Measurements from ENCODE around the gene BCL7C.
"Not testable (repeated sequence)": the region's sequence is repeated elsewhere in the genome, so short reads cannot be mapped to it uniquely, and the experiment has no call there.

Gene BCL7C

DNA sequence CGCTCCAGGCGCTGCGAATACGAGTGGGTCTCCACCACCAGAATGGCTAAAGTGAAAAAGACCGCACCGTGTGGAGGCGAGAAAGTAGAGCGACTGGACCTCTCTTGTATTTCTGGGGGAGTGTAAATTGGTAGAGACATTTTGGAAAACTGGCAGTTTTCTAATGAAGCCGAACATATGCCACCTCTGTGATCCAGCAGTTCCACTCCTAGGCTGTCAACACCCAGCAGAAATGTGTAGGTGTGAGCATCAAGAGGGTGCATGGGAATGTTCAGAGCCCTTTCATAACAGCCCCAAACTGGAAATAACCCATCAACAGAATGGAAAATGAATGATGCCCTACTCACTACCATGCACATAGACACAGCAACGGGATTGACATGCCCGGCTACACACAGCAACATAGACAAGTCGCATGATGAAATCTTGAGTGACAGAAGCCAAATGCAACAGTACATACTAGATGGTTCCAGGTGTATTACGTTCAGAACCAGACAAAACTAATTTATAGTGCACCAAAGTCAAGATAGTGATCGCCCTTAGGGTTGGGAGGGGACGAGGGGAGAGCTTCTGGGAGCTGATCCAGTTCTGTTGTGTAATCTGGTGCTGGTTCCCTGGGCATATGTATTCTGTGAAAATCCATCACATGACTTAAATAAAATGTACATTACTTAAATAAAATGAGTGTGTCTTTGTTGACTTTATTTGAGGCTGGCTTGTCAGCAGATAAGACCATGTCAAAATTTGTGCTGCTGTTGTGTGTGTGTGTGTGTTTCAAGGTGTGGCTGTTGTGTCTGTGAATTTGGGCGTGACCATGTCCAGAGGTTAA lies 877 bp upstream of the BCL7C start:
- no peak for DNase-seq

DNA sequence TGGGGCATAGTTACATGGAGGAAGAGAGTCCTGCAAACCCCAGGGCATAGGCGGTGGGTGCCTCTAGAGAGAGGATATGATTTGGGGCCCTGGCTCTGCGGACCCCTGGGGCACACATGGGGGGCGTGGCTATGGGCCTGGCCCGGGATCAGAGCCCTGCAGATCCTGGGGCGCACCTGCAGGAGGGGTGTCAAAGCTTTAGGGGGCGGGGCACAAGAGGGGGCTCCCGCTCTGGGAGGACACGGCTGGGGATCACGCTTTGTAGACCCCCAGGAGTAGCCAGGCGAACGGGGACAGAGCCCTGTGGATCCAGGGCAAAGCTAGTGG lies 497 bp downstream of the BCL7C start:
- no peak for DNase-seq

DNA sequence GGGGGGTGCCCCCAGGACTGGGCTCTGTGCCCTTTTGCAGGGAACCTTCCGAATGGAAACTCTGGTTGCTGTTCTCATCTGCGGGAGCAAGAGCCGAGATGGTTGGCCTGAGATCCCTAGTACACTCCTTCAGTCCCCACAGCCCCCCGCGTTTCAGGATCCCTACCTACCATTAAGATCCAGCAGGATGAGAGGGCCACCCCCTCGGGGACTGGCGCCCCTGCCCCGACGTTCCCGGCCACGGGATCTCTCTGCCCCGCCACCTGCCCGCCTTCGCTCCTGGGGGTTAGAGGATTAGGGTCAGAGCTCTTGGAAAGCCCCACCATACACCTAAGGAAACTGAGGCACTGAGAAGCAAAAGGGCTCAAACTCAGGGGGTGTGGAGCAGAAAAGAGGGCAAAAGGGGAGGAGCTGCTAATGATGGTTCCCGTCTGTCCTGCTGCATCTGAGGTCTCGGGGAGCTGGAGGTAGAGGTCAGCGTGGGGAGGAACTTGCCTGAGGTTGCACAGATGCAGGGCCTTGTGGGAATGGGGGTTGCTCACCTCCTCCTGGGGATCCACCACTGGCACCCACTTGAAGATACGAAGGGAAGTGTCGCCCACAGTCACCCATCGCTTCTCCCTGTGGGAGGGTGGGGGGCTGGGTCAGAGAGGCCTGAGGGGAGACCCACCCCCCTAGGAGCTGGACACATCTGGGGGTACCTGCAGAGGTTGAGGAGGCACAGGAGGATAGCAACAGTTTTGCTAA lies 1.0 kb downstream of the BCL7C start:
- no peak for DNase-seq

DNA sequence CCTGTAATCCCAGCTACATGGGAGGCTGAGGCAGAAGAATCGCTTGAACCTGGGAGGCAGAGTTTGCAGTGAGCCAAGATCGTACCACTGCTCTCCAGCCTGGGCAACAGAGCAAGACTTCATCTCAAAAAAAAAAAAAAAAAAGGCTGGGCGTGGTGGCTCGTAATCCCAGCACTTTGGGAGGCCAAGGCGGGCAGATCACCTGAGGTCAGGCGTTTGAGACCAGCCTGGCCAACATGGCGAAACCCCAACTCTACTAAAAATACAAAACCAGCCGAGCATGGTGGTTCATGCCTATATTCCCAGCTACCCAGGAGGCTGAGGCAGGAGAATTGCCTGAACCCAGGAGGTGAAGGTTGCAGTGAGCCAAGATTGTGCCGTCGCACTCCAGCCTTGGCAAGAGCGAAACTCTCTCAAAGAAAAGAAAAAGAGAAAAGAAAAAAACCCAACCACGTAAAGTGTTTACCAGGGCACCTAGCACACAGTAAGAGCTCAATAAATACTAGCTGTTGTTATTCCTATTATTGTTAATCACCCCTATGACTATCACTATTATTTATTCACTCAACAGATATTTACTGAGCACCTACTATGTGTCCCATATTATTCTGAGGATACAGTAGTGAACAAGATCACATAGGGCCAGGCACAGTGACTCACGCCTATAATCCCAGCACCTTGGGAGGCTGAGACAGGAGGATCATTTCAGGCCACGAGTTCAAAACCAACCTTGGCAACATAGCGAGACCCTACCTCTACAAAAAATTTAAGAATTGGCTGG lies 2.6 kb downstream of the BCL7C start:
- DNase-seq: not testable (repeated sequence)

DNA sequence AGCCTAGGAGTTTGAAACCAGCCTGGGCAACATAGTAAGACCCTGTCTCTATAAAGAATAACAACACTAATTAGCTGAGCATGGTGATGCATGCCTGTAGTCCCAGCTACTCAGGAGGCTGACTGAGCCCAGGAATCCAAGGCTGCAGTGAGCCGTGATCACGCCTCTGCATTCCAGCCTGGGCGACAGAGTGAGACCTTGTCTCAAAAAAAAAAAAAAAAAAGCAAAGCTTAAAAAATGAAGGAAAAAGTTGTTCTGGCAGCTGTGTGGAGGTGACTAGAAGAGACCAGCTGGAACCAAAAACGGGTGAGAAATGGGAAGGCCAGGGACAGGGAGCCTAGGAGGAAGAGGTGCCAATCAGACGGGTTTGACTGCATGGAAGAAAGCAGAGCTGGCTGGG lies 4.2 kb downstream of the BCL7C start:
- DNase-seq: no peak

DNA sequence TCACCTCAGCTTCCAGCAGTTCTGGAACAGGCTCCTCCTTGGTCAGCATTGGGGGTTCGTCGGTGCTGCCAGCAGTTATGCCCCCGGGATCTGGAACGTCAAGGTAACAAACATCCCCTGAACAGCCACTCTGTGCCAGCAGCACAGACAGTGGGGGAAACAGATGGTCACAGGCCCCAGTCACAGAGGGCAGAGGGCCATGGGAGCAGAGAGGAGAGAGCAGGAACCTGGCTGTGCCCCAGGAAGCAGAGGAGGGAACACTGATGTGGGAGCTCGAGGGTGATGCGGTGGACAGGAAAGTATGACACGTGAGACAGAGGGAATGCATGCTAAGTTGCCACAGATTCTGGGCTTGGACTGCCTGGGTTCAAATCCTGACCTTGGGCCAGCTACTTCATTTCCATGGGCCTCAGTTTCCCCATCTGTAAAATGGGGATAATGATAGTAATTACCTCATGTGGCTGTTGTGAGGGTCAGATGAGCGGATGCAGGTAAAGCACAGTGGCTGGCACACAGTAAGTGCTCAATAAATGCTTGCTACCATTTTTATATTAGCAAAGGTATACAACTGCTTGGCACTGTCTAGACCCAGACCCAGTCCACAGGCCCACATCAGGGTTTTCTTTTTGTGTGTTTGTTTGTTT lies 4.9 kb downstream of the BCL7C start:
- no peak for DNase-seq

DNA sequence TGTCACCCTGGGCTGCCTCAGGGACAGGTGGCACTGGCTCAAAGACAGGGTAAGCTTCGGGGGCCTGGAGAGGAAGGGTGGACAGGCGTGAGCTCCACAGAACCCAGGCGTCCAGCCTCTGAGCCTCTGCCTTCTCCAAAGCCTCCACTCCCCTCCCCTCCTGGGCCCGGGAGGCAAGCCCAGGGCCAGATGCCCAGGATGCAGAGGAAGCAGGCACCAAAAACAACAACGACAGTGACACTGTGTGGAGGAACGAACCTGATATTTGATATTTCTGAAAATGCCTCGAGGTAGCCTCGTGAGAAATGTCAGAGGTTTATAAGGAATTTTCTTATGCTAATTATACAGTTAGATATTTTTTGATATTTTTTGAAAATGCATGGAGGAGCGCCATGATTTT lies 6.0 kb downstream of the BCL7C start:
- no peak for DNase-seq

DNA sequence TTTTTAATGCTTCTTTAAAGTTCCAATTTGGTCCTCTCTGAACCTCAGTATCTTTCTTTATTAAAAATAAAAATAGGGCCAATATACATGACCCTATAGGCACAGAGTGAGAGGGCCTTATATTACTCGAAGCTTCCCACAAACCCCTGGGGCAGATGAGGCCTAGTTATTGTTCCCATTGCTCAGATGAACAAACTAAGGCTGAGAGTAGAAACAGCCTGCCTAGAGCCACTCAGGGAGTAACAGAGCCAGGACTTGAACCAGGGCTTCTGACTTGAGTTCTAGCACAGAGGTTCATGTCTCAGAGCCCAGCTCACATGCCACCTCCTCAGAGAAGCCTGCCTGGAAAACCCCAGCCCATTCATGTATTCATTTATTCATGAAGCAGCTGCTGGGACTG lies 7.7 kb downstream of the BCL7C start:
- no peak for DNase-seq

DNA sequence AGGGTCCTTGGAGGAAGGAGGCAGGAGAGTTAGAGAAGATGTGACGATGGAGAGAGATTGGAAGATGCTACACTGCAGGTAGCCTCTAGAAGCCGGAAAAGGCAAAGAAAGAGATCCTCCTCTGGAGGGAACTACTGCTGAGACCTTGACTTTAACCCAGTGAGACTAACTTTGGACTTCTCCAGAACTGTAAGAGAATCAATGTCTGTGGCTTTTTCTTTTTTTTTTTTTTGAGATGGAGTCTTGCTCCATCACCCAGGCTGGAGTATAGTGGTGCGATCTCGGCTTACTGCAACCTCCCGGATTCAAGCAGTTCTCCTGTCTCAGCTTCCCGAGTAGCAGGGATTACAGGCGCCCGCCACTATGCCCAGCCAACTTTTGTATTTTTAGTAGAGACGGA lies 8.7 kb downstream of the BCL7C start:
- no peak for DNase-seq

DNA sequence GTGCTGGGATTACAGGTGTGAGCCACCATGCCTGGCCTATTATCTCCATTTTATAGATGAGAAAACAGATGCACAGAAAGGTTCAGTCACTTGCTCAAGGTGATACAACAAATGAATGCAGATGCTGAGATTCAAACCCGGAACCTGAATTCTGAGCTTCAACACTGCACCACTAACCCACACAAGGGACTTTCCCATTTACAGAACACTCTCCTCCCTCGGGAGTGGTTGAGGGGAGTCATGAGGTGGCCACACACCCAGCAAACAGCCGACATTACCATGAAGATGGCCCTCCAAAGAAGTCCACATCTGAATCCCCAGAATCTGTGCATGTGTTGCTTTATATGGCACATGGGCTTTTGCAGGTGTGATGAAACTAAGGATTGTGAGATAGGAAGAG lies 9.1 kb downstream of the BCL7C start:
- no peak for DNase-seq

DNA sequence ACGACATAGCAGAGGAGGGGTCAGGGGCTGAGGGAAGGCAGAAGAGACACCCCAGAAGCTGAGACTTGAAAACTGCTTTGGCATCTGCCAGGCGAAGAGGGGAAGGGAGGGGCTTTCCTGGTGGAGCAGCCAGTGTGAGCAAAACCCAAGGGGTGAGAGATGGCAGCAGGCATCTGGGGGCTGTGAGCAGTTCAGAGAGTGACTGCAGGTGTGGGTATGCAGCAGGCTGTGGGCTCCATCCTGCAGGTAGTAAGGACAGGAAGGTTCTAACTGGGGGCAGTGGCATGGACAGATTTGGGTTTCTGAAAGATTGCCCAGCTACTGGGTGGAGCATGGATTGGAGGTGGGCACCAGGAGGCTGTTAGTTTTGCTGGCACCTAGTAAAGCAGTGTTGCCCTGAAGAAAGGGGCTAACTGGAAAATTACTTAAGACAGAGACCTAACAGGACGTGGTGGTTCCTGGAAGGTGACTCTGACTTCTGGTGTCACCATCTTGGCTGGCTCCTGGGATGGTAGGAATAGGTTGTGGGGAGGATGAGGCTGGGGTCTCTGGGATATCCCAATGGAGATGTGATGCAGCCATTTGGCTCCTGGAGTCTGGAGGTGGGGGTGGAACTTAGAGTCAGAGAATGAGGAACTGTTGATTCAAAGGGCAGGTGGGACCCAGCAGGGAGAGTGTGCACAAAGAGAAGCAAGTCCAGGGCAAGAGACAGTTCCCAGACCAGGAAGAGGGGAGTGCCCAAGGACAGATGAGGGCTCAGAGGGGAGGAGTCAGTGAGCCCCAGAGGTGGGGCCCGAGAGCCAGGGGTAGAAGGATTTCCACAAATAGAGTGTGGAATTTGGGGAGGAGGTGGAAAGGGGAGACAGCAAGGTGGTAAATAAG lies 11.2 kb downstream of the BCL7C start:
- no peak for DNase-seq

DNA sequence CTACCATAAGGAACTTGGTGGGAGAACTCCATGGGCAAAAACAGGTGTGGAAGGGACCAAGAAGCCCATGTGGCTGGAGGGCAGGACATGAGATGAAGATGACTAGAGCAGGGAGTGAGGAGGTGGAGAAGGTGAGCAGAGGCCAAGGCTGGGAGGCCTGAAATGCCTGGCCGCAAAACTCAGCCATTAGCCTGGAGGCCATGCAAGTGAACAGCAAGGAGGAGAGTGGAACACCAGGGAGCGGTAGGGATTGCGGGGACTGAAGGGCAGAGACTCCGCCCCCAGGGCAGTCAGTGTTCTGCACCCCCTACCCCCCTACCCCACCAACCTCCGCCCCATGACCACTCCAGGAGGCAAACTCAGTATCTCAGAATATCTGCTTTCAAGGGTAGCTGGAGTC lies 17.0 kb downstream of the BCL7C start:
- no peak for DNase-seq

DNA sequence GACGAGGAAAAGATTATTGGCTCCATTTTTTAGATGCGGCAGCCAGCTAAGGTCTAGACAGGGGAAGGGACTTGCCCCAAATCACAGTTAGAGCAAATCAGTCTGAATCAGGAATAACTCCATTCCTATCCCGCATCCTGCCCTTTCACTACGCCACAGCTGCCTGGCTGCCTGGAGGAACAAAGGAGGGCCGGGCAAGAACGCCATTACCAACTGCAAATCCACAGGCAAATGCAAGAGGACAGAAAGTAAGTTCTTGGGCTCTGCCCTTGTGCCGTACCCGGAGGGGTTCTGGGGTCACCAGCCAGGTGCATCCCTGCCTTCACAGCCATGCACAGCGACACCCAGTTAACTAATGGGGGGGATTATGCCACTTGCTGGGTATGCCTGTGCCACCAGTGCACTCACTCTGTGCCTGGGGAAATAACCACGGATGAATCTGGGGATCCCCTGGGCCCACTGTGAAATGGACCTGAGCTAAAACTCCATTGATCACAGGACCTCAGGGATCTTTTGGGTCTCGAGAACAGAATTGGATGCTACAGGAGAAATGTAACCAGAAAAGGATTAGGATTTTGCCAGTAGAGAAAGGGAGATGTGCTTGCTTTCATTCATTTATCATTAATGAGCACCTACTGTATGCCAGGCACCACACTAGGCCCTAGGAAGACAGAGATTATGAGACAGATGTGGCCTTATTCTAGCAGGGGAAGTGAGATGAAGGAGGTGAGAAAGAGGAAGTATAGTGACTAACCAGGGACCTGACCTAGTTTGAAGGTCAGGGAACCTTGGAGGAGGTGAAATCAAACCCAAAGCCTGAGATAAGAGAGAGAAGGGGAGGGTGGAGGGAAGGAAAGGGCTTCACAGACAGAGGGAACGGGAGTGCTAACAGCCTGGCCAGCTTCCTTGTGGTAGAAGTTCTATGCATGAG lies 17.7 kb downstream of the BCL7C start:
- no peak for DNase-seq

DNA sequence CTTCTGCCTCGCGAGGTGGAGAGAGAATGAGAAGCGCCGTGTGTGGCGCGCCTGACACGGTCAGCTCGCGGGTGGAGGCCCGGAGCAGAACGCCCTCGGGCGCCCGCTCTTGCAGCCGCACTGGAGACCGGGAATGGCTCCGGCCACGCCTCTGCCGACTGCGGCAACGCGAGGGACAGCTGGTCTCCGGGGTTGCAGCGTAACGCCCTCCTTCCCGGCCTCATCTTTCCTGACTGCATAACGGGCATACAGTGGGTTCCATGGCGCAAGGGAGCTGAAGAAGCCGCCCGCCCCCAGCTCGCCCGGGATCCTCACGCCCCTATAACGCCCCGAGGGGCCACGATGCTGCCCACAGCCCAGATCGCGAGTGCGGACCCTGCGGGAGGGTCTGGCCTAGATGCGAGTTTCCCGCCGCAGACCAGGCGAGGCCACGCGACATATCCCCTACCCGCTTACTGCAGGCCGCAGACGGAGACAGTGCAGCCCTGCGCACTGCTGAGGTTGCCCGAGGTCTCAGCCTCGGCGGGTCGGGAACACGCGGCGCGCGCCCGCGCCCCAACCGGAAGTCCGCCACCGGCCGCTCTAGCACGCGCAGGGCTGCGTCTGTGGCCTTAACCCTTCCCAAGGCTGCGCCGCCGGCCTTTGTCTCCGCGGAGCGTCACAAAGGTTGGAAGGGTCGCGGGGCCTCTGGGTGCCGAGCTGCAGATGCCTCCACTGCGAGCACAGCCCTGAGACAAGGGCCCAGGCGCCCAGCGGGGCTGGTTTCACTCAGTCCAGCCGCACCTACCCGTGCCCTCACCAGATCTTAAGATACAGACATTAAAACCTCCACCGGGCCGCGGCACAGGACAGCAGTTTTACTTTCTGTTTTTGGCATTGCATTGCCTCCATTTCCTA lies 18.8 kb downstream of the BCL7C start:
- DNase-seq: peak; percentile 95

DNA sequence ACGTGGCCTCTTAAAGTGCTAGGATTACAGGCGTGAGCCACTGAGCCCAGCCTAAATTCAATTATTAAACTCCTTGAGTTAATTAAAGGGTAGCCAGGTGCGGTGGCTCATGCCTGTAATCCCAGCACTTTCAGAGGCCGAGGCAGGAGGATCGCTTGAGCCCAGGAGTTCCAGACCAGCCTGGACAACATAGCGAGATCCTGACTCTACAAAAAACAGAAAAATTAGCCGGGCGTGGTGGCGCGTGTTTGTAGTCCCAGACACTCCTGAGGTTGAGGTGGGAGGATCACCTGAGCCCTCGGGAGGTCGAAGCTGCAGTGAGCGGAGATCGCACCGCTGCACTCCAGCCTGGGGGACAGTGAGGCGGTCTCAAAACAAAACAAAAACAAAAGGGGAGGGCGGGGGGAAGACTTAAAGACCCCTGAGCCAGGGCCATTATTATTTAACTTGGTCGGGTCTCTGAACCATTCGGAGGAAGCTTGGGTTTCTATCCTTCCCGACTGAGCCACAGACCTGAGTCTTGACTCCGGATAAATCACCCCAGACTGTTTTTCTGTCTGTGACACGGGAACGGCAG lies 19.5 kb downstream of the BCL7C start:
- no peak for DNase-seq

DNA sequence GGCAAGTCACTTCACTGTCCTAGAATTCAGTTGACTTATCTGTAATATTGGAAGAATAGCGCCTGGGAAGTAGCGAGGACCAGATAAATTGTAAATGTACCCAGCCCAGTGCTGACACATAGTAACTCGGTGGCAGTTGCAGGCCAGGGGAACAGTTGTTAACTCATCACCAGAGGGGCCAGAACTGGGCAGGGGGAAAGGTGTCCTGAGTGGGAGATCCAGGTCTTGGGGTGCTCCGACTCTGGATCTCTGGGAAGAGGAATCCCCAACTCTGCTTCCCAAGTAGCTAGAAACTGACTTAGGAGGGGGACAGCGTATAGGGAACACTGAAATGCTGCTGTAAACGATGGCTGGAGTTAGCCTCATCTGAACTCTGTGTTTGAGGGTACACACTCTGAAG lies 23.0 kb downstream of the BCL7C start:
- DNase-seq: no peak

DNA sequence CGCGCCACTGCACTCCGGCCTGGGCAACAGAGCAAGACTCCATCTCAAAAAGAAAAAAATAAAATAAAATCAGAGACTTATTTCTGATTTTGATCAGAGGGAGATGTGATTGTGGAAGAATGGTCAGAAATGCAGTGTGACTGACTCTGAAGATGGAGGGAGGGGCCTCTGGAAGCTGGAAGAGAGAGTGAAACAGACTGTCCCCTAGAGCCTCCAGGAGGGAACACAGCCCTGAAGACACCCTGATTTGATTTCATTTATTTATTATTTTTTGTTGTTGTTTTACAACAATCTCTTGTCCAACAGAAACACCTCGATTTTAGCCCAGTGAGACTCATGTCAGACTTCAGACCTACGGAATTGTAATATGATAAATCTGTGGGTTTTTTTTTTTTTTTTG lies 26.1 kb downstream of the BCL7C start:
- DNase-seq: no peak

DNA sequence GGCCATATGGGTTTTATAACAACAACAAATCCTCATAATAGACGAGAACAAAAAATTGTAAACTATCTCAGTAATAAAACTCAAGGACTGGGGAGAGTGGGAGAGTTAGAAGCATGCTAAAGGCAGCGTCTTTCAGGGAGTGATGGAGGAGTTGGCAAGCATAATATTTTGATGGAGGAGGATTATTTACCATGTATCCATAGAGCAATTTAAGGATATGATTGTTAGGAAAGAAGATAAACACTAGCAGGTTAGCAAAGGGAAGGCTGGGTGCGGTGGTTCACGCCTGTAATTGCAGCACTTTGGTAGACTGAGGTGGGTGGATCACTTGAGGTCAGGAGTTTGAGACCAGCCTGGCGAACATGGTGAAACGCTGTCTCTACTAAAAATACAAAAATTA lies 27.8 kb downstream of the BCL7C start:
- no peak for DNase-seq

DNA sequence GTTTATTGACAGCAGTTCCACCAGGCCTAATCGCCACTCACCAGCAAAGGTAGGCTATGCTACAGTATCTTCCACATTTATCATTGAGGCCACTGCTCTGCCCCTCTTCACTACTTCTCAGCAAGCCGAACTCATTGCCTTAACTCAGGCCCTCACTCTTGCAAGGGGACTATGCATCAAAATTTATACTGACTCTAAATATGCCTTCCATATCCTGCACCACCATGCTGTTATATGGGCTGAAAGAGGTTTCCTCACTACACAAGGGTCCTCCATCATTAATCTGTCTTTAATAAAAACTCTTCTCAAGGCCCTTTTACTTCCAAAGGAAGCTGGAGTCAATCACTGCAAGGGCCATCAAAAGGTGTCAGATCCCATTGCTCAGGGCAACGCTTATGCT lies 30.7 kb downstream of the BCL7C start:
- not testable (repeated sequence) for DNase-seq

DNA sequence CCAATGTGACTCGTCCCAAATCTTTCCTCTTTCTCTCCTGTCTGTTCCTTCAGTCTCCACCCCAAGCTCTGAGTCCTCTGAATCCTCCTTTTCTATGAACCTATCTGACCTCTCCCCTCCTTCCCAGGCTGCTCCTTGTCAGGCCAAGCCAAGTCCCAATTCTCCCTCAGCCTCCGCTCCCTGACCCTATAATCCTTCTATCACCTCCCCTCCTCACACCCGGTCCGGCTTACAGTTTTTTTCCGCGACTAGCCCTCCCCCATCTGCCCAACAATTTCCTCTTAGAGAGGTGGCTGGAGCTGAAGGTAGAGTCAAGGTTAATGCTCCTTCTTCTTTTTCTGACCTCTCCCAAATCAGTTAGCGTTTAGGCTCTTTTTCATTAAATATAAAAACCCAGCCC lies 33.1 kb downstream of the BCL7C start:
- DNase-seq: not testable (repeated sequence)
